Effector memory CD4-positive, alpha-beta T cell (primary cell): ENCODE measurements around the gene NELFE.

ENCODE experiments used
- DNase-seq, 3 donors: peaks; one replicate each; pipeline ENCODE4 v3.0.0-alpha.2; 2020
- H3K27ac ChIP-seq: 2 replicates; pipeline ENCODE4 v1.7.0; 2013; ENCODE audit warnings: mild to moderate bottlenecking, low read length, moderate library complexity; ENCODE audit not compliant: insufficient read depth, poor library complexity, severe bottlenecking
- H3K27me3 ChIP-seq: replicated peaks from 2 replicates; pipeline ENCODE4 v1.7.0; 2013; ENCODE audit warnings: mild to moderate bottlenecking, low read length; ENCODE audit not compliant: insufficient read depth, control insufficient read depth, poor library complexity, severe bottlenecking
- H3K36me3 ChIP-seq: 2 replicates; pipeline ENCODE4 v1.7.0; 2013; ENCODE audit warnings: mild to moderate bottlenecking, low read length, moderate library complexity; ENCODE audit not compliant: control insufficient read depth, insufficient read depth
- H3K4me1 ChIP-seq: 2 replicates; pipeline ENCODE4 v1.7.0; 2013; ENCODE audit warnings: low read length, mild to moderate bottlenecking; ENCODE audit not compliant: control insufficient read depth, insufficient read depth, poor library complexity, severe bottlenecking
- H3K4me3 ChIP-seq: 2 replicates; pipeline ENCODE4 v1.7.0; 2013; ENCODE audit warnings: low read length, low read depth, mild to moderate bottlenecking; ENCODE audit not compliant: insufficient read depth, poor library complexity, severe bottlenecking
- H3K9me3 ChIP-seq: 2 replicates; pipeline ENCODE4 v1.7.0; 2013; ENCODE audit warnings: mild to moderate bottlenecking, low read length, moderate library complexity; ENCODE audit not compliant: control insufficient read depth

The NELFE gene

GRCh38 chr6:31966997-31967925 is 8.5 kb upstream of the NELFE start:
- Histone ChIP-seq H3K36me3 (peaks cover 70% of the 10 kb centered on the region), H3K9me3 (no peaks in the 10 kb centered on the region), H3K27ac (no peak overlapping the region), H3K4me3 (no peak overlapping the region), H3K4me1 (peaks cover 13% of the 10 kb centered on the region), H3K27me3 (no peaks in the 10 kb centered on the region)
- DNase-seq = no peak

GRCh38 chr6:31966506-31966905 is 7.7 kb upstream of the NELFE start:
- H3K36me3 ChIP-seq = peaks cover 78% of the 10 kb centered on the region
- H3K4me3 ChIP-seq = no peak overlapping the region
- no peak for DNase-seq

GRCh38 chr6:31965700-31966099 is 6.9 kb upstream of the NELFE start:
- DNase-seq = no peak
- H3K9me3 ChIP-seq = no peaks in the 10 kb centered on the region
- peaks cover 86% of the 10 kb centered on the region for H3K36me3 ChIP-seq
- peaks cover 5% of the 10 kb centered on the region for H3K4me1 ChIP-seq
- H3K27ac ChIP-seq = no peak overlapping the region
- H3K27me3 ChIP-seq = no peaks in the 10 kb centered on the region
- no peak overlapping the region for H3K4me3 ChIP-seq

More at GRCh38 chr6:31966506-31966905, 7.7 kb upstream of the NELFE start:
- H3K27me3 ChIP-seq = no peaks in the 10 kb centered on the region
- H3K27ac ChIP-seq = no peak overlapping the region
- H3K9me3 ChIP-seq = no peaks in the 10 kb centered on the region
- H3K4me1 ChIP-seq = peaks cover 13% of the 10 kb centered on the region

- Histone ChIP-seq H3K9me3 (no peaks in the 10 kb centered on the region), H3K4me3 (no peak overlapping the region), H3K4me1 (peaks cover 7% of the 10 kb centered on the region), H3K27me3 (no peaks in the 10 kb centered on the region), H3K27ac (no peak overlapping the region), H3K36me3 (peaks cover 75% of the 10 kb centered on the region)
- DNase-seq = no peak
These were observed 5.2 kb upstream of the NELFE start for GRCh38 chr6:31963921-31964320.

- Histone ChIP-seq H3K4me1 (peaks cover 14% of the 10 kb centered on the region), H3K27me3 (no peaks in the 10 kb centered on the region), H3K27ac (no peak overlapping the region), H3K36me3 (peaks cover 56% of the 10 kb centered on the region), H3K4me3 (no peak overlapping the region), H3K9me3 (no peaks in the 10 kb centered on the region)
- no peak for DNase-seq
These were observed 2.8 kb upstream of the NELFE start for GRCh38 chr6:31961616-31962015.

GRCh38 chr6:31958412-31958740 is 395 bp downstream of the NELFE start:
- no peak for DNase-seq
- no peaks in the 10 kb centered on the region for H3K9me3 ChIP-seq
- H3K4me1 ChIP-seq = peaks cover 14% of the 10 kb centered on the region
- H3K27ac ChIP-seq = peak overlapping the region; percentile 89
- no peaks in the 10 kb centered on the region for H3K27me3 ChIP-seq
- H3K36me3 ChIP-seq = peaks cover 63% of the 10 kb centered on the region
- peak overlapping the region; percentile 77 for H3K4me3 ChIP-seq

GRCh38 chr6:31956796-31957195 is 2.0 kb downstream of the NELFE start:
- DNase-seq = no peak
- Histone ChIP-seq H3K27me3 (no peaks in the 10 kb centered on the region), H3K4me3 (no peak overlapping the region), H3K9me3 (no peaks in the 10 kb centered on the region), H3K27ac (no peak overlapping the region), H3K4me1 (peaks cover 14% of the 10 kb centered on the region), H3K36me3 (peaks cover 61% of the 10 kb centered on the region)

GRCh38 chr6:31954511-31954910 is 4.3 kb downstream of the NELFE start:
- Histone ChIP-seq H3K27ac (no peak overlapping the region), H3K4me1 (peaks cover 13% of the 10 kb centered on the region), H3K9me3 (no peaks in the 10 kb centered on the region), H3K4me3 (no peak overlapping the region), H3K36me3 (peaks cover 58% of the 10 kb centered on the region), H3K27me3 (no peaks in the 10 kb centered on the region)
- DNase-seq = no peak

GRCh38 chr6:31952890-31953289 is 5.9 kb downstream of the NELFE start:
- H3K27ac ChIP-seq = no peak overlapping the region
- H3K9me3 ChIP-seq = no peaks in the 10 kb centered on the region

GRCh38 chr6:31952140-31952805 is 6.5 kb downstream of the NELFE start:
- no peak for DNase-seq
- Histone ChIP-seq H3K27ac (no peak overlapping the region), H3K36me3 (peaks cover 58% of the 10 kb centered on the region), H3K4me3 (no peak overlapping the region), H3K9me3 (no peaks in the 10 kb centered on the region), H3K27me3 (no peaks in the 10 kb centered on the region), H3K4me1 (no peaks in the 10 kb centered on the region)

More at GRCh38 chr6:31952890-31953289, 5.9 kb downstream of the NELFE start:
- no peak for DNase-seq
- Histone ChIP-seq H3K27me3 (no peaks in the 10 kb centered on the region), H3K4me3 (no peak overlapping the region), H3K4me1 (peaks cover under 1% of the 10 kb centered on the region), H3K36me3 (peaks cover 58% of the 10 kb centered on the region)
